GM19397 (cell line): Measurements from ENCODE around the gene SPINDOC.
A peak's percentile ranks its signal among the peaks of the same experiment; 100 is the strongest.
"Not testable (repeated sequence)": the region's sequence is repeated elsewhere in the genome, so short reads cannot be mapped to it uniquely, and the experiment has no call there.

Source experiments
- ATAC-seq: cut with Tn5 transposase; IDR thresholded peaks from one replicate; pipeline ENCODE4 v1.9.1; 2021; ENCODE audit warnings: mild to moderate bottlenecking, moderate library complexity; ENCODE audit not compliant: unreplicated experiment

The SPINDOC gene

GRCh38 chr11:63813035-63813562 is at the start of gene SPINDOC:
TSS of gene SPINDOC (plus strand) at chr11:63813456. CDS start at chr11:63813687, 231 bp downstream.
- peak; percentile 85 for ATAC-seq

- ATAC-seq = no peak
Observed at GRCh38 chr11:63763496-63764339, 49.5 kb upstream of the SPINDOC start.

- ATAC-seq = no peak
Observed at GRCh38 chr11:63764340-63764678, 48.9 kb upstream of the SPINDOC start.

- no peak for ATAC-seq
Observed at GRCh38 chr11:63764679-63765647, 48.3 kb upstream of the SPINDOC start.

- no peak for ATAC-seq
Observed at GRCh38 chr11:63765688-63766241, 47.5 kb upstream of the SPINDOC start.

- ATAC-seq = no peak
Observed at GRCh38 chr11:63766531-63767235, 46.6 kb upstream of the SPINDOC start.

- no peak for ATAC-seq
Observed at GRCh38 chr11:63767267-63767564, 46.0 kb upstream of the SPINDOC start.

GRCh38 chr11:63767565-63768236 is 45.6 kb upstream of the SPINDOC start:
- ATAC-seq = peak; percentile 14

- peak; percentile 48 for ATAC-seq
Observed at GRCh38 chr11:63768237-63769041, 44.8 kb upstream of the SPINDOC start, which contains the start of gene ZFTA. TSS of gene ZFTA (minus strand) at chr11:63768775. CDS start at chr11:63768622, 153 bp downstream.

- ATAC-seq = peak; percentile 28
Observed at GRCh38 chr11:63769042-63769713, 44.1 kb upstream of the SPINDOC start.

- no peak for ATAC-seq
Observed at GRCh38 chr11:63769714-63770455, 43.4 kb upstream of the SPINDOC start.

GRCh38 chr11:63770763-63771162 is 42.5 kb upstream of the SPINDOC start:
- no peak for ATAC-seq

- not testable (repeated sequence) for ATAC-seq
Observed at GRCh38 chr11:63771741-63772318, 41.4 kb upstream of the SPINDOC start.

GRCh38 chr11:63775191-63775590 is 38.1 kb upstream of the SPINDOC start:
- ATAC-seq = no peak

GRCh38 chr11:63779039-63779438 is 34.2 kb upstream of the SPINDOC start:
- no peak for ATAC-seq

- no peak for ATAC-seq
Observed at GRCh38 chr11:63782749-63783148, 30.5 kb upstream of the SPINDOC start.

- no peak for ATAC-seq
Observed at GRCh38 chr11:63783925-63784592, 29.2 kb upstream of the SPINDOC start.
